Measurements from ENCODE around the gene ADGRE3. TPM values are rescaled to one million over a fixed set of nuclear protein-coding genes. Genes with fewer than 3 reads are reported as not detected.

Gene ADGRE3
- total RNA-seq, 4 donors from 2014 or later: 0.50 TPM; not detected in 3

DNA sequence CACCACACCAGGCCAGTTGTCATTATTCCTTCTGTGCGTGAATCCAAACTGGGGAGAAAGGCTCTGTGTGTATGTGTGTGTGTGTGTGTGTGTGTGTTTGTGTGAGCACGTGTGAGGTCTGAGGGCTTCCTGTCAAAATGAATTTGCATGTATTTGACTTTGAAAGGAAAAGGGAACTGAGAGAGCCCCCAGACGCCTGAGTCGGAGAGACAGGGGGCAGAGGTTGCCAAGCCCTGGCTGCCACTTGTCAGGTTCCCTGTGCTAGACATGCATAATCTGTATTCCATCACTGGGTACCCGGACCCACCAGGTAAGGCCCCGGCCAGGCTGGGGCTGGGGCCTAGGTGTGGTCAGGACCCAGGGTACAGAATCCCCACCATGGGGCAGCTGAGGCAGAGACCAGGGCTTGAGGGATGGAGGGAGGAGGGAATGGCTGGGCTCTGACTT, 91.7 kb downstream of the ADGRE3 start, which contains the start of gene CLEC17A:
Gene CLEC17A (plus strand): TSS at position 191 of the 447 bp plus-strand sequence. CDS start 77 bp downstream, at position 268.
- no peak within 1 kb of the TSS for H3K4me3 ChIP-seq
- H3K36me3 ChIP-seq: no peaks in the 10 kb centered on the region
- H3K9me3 ChIP-seq: no peaks in the 10 kb centered on the region
- DNase-seq (ENCODE audit: extremely low spot score): no peak
- no peaks in the 10 kb centered on the region for H3K27me3 ChIP-seq
- TF ChIP-seq EP300 (IDR thresholded peaks at IDR 0.05): no peak
- no peak for TF ChIP-seq CTCF (IDR thresholded peaks at IDR 0.05)
- TF ChIP-seq POLR2AphosphoS5 (IDR thresholded peaks at IDR 0.05): no peak
- TF ChIP-seq POLR2A (IDR thresholded peaks at IDR 0.05; ENCODE audit: low read depth): no peak
- H3K27ac ChIP-seq (replicated peaks in 1 of 4): no peak within 1 kb of the TSS
- no peaks in the 10 kb centered on the region for H3K4me1 ChIP-seq
- 36% methylated on average over 6 of the region's 6 CpGs for WGBS
- intact Hi-C loops (cut with DNase I): no loop called here

GRCh38 chr19:14580623-14581237, 93.9 kb downstream of the ADGRE3 start:
- intact Hi-C loops (cut with DNase I): no loop called here
- 58% methylated on average over 6 of the region's 6 CpGs for WGBS
- no peaks in the 10 kb centered on the region for H3K27me3 ChIP-seq
- DNase-seq (ENCODE audit: extremely low spot score): no peak
- H3K9me3 ChIP-seq: no peaks in the 10 kb centered on the region
- H3K27ac ChIP-seq (replicated peaks in 1 of 4): no peak overlapping the region
- TF ChIP-seq EP300 (IDR thresholded peaks at IDR 0.05) (no peak), CTCF (IDR thresholded peaks at IDR 0.05) (no peak), POLR2AphosphoS5 (IDR thresholded peaks at IDR 0.05) (no peak), POLR2A (IDR thresholded peaks at IDR 0.05; ENCODE audit: low read depth) (no peak)
- no peaks in the 10 kb centered on the region for H3K4me1 ChIP-seq
- H3K36me3 ChIP-seq: no peaks in the 10 kb centered on the region
- no peak overlapping the region for H3K4me3 ChIP-seq

GRCh38 chr19:14577885-14578427, 96.7 kb downstream of the ADGRE3 start:
- no peak for TF ChIP-seq CTCF (IDR thresholded peaks at IDR 0.05)
- no peak for TF ChIP-seq POLR2AphosphoS5 (IDR thresholded peaks at IDR 0.05)
- no peak for TF ChIP-seq EP300 (IDR thresholded peaks at IDR 0.05)
- no peak for TF ChIP-seq POLR2A (IDR thresholded peaks at IDR 0.05; ENCODE audit: low read depth)
- no peak overlapping the region for H3K4me3 ChIP-seq
- H3K4me1 ChIP-seq: peaks cover 3 to 9% (median 7%) of the 10 kb centered on the region in 4 donors
- no peak for DNase-seq (ENCODE audit: extremely low spot score)
- intact Hi-C loops (cut with DNase I): loop anchor here (5.0 kb wide), 1 partner anchor 109 kb away; no protein-coding TSS in a partner anchor
- no peaks in the 10 kb centered on the region for H3K36me3 ChIP-seq
- no peak overlapping the region for H3K27ac ChIP-seq (replicated peaks in 1 of 4)
- no peaks in the 10 kb centered on the region for H3K27me3 ChIP-seq
- no peaks in the 10 kb centered on the region for H3K9me3 ChIP-seq
- WGBS: 46% methylated on average over 6 of the region's 6 CpGs

GRCh38 chr19:14577264-14577663, 97.4 kb downstream of the ADGRE3 start:
- Histone ChIP-seq H3K27me3 (no peaks in the 10 kb centered on the region), H3K4me3 (no peak overlapping the region), H3K4me1 (peaks cover 4 to 12% (median 9%) of the 10 kb centered on the region in 4 donors), H3K27ac (replicated peaks in 1 of 4) (no peak overlapping the region), H3K9me3 (no peaks in the 10 kb centered on the region), H3K36me3 (no peaks in the 10 kb centered on the region)
- intact Hi-C loops (cut with DNase I): loop anchor here (5.0 kb wide), 1 partner anchor 110 kb away; no protein-coding TSS in a partner anchor
- no peak for DNase-seq (ENCODE audit: extremely low spot score)
- WGBS: 77% methylated on average over 5 of the region's 5 CpGs
- no peak for TF ChIP-seq POLR2A (IDR thresholded peaks at IDR 0.05; ENCODE audit: low read depth)
- no peak for TF ChIP-seq CTCF (IDR thresholded peaks at IDR 0.05)
- TF ChIP-seq EP300 (IDR thresholded peaks at IDR 0.05): no peak
- no peak for TF ChIP-seq POLR2AphosphoS5 (IDR thresholded peaks at IDR 0.05)
